Measurements from ENCODE around the gene MRC1. TPM values are rescaled to one million over a fixed set of nuclear protein-coding genes. Genes with fewer than 3 reads are reported as not detected.

The MRC1 gene
- total and polyA plus RNA-seq, 3 donors from 2014 or later: 17.3 to 29.5 (median 20.4) TPM

DNA sequence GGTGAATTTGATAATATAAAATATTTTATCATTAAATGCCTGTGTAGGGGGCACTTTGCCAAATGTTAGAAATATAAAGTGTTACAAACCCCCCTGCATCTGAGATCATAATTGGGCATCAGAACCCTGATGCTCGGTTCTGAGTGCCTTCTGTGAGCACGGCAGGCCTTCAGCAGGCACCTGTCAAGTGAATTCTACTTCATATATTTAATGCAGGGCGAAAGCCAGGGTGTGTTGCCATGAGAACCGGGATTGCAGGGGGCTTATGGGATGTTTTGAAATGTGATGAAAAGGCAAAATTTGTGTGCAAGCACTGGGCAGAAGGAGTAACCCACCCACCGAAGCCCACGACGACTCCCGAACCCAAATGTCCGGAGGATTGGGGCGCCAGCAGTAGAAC is 57.2 kb downstream of the MRC1 start:
- Histone ChIP-seq H3K27me3 (no peaks in the 10 kb centered on the region), H3K4me3 (no peak overlapping the region), H3K27ac (no peak overlapping the region), H3K36me3 (ENCODE audit: low read depth, missing control alignments) (no peaks in the 10 kb centered on the region), H3K9me3 (no peaks in the 10 kb centered on the region), H3K4me1 (no peaks in the 10 kb centered on the region)
- no peak for TF ChIP-seq POLR2A (IDR thresholded peaks at IDR 0.05)
- TF ChIP-seq, protein P1, sequence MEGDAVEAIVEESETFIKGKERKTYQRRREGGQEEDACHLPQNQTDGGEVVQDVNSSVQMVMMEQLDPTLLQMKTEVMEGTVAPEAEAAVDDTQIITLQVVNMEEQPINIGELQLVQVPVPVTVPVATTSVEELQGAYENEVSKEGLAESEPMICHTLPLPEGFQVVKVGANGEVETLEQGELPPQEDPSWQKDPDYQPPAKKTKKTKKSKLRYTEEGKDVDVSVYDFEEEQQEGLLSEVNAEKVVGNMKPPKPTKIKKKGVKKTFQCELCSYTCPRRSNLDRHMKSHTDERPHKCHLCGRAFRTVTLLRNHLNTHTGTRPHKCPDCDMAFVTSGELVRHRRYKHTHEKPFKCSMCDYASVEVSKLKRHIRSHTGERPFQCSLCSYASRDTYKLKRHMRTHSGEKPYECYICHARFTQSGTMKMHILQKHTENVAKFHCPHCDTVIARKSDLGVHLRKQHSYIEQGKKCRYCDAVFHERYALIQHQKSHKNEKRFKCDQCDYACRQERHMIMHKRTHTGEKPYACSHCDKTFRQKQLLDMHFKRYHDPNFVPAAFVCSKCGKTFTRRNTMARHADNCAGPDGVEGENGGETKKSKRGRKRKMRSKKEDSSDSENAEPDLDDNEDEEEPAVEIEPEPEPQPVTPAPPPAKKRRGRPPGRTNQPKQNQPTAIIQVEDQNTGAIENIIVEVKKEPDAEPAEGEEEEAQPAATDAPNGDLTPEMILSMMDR (IDR thresholded peaks at IDR 0.05): no peak
- no peak for DNase-seq
- intact Hi-C loops (cut with DNase I; ENCODE audit: low total_unique reads): no loop called here
- 89 to 91% methylated on average over 10 of the region's 10 CpGs for WGBS, 2 donors

DNA sequence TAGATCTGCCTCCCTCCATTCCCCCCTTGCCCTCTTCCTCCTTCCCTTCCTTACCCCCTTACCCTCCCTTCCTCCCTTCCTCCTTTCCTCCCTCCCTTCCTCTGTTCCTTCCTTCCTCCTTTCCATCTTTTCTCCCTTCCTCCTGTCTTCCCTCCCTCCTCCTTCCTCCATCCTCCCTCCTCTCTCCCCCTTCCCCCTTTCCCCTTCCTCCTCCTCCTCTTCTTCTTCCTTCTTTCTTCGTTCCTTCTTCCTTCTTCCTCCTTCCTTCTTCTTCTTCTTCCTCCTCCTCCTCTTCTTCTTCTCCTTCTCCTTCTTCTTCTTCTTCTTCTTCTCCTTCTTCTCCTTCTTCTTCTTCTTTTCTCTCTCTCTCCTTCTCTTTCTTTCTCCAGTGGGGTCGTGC is 57.9 kb downstream of the MRC1 start:
- Histone ChIP-seq H3K4me3 (no peak overlapping the region), H3K4me1 (no peaks in the 10 kb centered on the region), H3K27ac (no peak overlapping the region), H3K27me3 (no peaks in the 10 kb centered on the region), H3K9me3 (no peaks in the 10 kb centered on the region), H3K36me3 (ENCODE audit: low read depth, missing control alignments) (no peaks in the 10 kb centered on the region)
- intact Hi-C loops (cut with DNase I; ENCODE audit: low total_unique reads): no loop called here
- no peak for TF ChIP-seq POLR2A (IDR thresholded peaks at IDR 0.05)
- TF ChIP-seq, protein P1 (IDR thresholded peaks at IDR 0.05): no peak
- 86 to 93% methylated on average over 2 of the region's 2 CpGs for WGBS, 2 donors
- DNase-seq: no peak

DNA sequence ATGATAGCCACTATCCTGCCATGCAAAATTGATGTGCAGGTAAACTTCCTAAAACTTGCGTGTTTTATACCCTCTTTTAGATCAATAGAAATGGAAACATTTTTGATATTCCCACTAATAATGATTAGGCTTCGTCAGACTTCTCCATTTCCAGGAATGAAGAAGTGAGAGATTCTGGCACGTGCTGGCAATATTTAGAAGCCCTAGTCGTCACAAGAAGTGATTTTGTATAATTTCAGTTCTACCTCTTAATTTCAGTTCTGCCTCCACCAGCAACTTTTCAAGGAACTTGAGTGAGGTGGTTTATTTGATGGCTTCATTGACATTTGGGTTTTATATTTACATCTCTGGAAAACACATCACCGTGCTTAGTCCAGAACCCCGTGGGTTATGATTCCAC is 61.9 kb downstream of the MRC1 start:
- no peaks in the 10 kb centered on the region for H3K36me3 ChIP-seq (ENCODE audit: low read depth, missing control alignments)
- H3K4me1 ChIP-seq: no peaks in the 10 kb centered on the region
- 83 to 90% methylated on average over 6 of the region's 6 CpGs for WGBS, 2 donors
- no peaks in the 10 kb centered on the region for H3K27me3 ChIP-seq
- no peak overlapping the region for H3K27ac ChIP-seq
- TF ChIP-seq POLR2A (IDR thresholded peaks at IDR 0.05): no peak
- TF ChIP-seq, protein P1 (IDR thresholded peaks at IDR 0.05): no peak
- intact Hi-C loops (cut with DNase I; ENCODE audit: low total_unique reads): no loop called here
- no peaks in the 10 kb centered on the region for H3K9me3 ChIP-seq
- DNase-seq: no peak
- no peak overlapping the region for H3K4me3 ChIP-seq

DNA sequence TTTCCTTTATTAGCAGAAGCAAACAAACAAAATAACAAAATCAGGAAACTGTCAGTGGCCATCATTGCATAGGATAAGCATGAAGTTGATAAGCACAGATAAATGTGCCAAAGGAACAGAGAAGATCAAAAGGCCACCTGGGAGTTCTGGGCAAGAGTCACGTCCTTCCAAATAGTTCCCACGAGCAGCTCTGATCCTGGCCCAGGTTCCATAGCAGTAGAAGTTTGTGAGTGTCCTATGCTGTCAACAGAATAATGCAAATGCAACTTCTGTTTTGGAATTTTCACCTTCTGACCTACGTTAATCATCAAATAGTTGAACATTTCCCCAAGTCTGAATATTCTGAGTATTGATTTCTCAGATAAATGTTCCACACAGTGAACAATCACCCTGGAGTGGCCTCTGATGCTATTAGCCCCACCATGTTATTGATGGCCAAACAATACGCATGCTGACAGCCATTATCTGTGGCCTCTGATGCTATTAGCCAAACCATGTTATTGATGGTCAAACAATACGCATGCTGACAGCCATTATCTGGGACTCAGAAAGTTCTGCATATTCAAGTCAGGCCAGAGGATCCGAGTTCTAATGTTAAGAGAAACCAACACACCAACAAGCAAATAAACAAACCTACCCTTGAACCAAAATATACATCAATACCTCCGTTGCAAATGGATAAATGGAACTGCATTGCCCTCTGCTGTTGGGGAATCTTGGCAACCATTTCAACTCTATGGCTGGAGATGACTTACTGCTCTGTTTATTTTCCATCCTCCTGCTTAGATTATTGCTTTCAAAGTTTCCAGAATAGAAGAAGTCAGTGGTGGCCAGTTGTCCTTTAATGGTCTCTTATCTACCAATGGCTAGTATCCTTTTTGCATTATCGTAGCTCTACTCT is 63.3 kb downstream of the MRC1 start:
- no peak for DNase-seq
- WGBS, 2 donors: 76 to 77% methylated on average over 8 of the region's 8 CpGs
- intact Hi-C loops (cut with DNase I; ENCODE audit: low total_unique reads): no loop called here
- H3K4me1 ChIP-seq: no peaks in the 10 kb centered on the region
- no peak overlapping the region for H3K4me3 ChIP-seq
- no peaks in the 10 kb centered on the region for H3K36me3 ChIP-seq (ENCODE audit: low read depth, missing control alignments)
- H3K27me3 ChIP-seq: no peaks in the 10 kb centered on the region
- TF ChIP-seq, protein P1 (IDR thresholded peaks at IDR 0.05): no peak
- TF ChIP-seq POLR2A (IDR thresholded peaks at IDR 0.05): no peak
- no peak overlapping the region for H3K27ac ChIP-seq
- no peaks in the 10 kb centered on the region for H3K9me3 ChIP-seq

DNA sequence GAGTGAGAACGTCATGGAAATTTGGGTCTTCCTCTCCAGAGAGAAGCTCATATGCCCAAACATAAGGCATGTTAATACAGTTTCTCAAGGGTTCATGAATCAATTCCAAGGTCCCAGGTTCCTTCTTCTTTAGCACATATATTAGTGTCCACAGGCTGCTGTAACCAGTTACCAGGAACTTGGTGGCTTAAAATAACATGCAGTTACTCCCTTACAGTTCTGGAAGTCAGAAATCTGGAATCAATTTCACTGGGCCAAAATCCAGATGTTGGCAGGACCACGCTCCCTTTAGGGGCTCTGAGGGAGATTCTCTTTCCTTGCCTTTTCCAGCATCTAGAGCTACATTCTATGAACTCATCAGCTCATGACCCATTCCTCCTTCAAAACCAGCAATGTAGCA is 64.8 kb downstream of the MRC1 start:
- no peak overlapping the region for H3K4me3 ChIP-seq
- intact Hi-C loops (cut with DNase I; ENCODE audit: low total_unique reads): no loop called here
- no peak for DNase-seq
- H3K27ac ChIP-seq: no peak overlapping the region
- H3K9me3 ChIP-seq: no peaks in the 10 kb centered on the region
- H3K36me3 ChIP-seq (ENCODE audit: low read depth, missing control alignments): no peaks in the 10 kb centered on the region
- no peaks in the 10 kb centered on the region for H3K27me3 ChIP-seq
- no peaks in the 10 kb centered on the region for H3K4me1 ChIP-seq
- TF ChIP-seq, protein P1 (IDR thresholded peaks at IDR 0.05): no peak
- no peak for TF ChIP-seq POLR2A (IDR thresholded peaks at IDR 0.05)
- 64 to 74% methylated on average over 2 of the region's 2 CpGs for WGBS, 2 donors

Data from testis (tissue), 3 donors.